ES-I3 (cell line): ENCODE measurements around the gene MPZL1.
"Not testable (repeated sequence)": the region's sequence is repeated elsewhere in the genome, so short reads cannot be mapped to it uniquely, and the experiment has no call there.

ENCODE experiments used
- H3K36me3 ChIP-seq: 2 replicates; pipeline ENCODE4 v1.6.1; 2013; ENCODE audit warnings: mild to moderate bottlenecking, low read length, control low read depth, moderate library complexity; ENCODE audit not compliant: insufficient read depth
- H3K4me1 ChIP-seq: 2 replicates; pipeline ENCODE4 v1.6.1; 2013; ENCODE audit warnings: mild to moderate bottlenecking, control low read depth, low read length; ENCODE audit not compliant: insufficient read depth
- H3K9ac ChIP-seq: 2 replicates; pipeline ENCODE4 v1.6.1; 2013; ENCODE audit warnings: low read depth, mild to moderate bottlenecking, low read length, moderate library complexity
- H3K9me3 ChIP-seq: 2 replicates; pipeline ENCODE4 v1.6.1; 2013; ENCODE audit warnings: mild to moderate bottlenecking, low read length, moderate library complexity; ENCODE audit not compliant: control insufficient read depth, insufficient read depth

Gene MPZL1

DNA sequence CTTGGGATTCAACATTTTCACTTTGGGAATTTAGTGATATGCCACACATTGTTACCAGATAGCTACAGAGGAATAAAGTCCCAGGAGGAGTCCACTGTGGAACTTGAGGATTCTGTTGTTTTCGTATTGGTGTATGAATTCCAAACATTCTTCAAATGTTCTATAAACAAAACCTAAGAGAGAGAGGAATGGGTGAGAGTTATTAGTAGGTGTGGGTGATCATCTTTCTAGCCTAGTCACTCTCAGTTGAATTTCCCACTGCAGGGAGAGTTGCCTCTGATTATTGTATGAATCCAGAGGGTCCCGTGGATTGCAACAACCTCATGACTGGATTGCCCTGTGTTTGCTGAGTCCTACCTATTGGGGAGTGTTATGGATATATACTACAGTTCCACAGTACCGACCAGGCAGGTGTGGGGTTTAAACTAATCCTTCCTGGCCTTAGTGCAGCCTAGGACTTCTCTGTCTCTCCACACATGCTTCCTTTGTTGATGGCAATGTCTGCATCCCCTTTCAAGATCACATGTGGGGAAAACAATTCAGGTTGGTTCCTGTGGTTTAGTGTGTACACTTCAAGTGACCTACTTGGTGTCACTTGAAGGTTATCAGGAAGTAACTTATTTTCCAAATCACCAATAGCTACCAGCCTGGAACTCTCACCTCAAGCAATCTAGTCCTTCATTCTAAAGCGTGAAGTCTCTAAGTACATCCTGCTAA is 100.3 kb downstream of the MPZL1 start:
- Histone ChIP-seq H3K9me3 (no peaks in the 10 kb centered on the region), H3K36me3 (no peaks in the 10 kb centered on the region; the same call in 1 of the 2 replicates), H3K9ac (no peak overlapping the region; the same call in 1 of the 2 replicates), H3K4me1 (peaks cover 22% of the 10 kb centered on the region)

- H3K9ac ChIP-seq = no peak overlapping the region
- no peaks in the 10 kb centered on the region; the same call in 1 of the 2 replicates for H3K36me3 ChIP-seq
- H3K9me3 ChIP-seq = no peaks in the 10 kb centered on the region
- H3K4me1 ChIP-seq = peaks cover 22% of the 10 kb centered on the region
Measured at GRCh38 chr1:167824163-167824794, 102.5 kb downstream of the MPZL1 start.

- Histone ChIP-seq H3K4me1 (peaks cover 26% of the 10 kb centered on the region), H3K36me3 (no peaks in the 10 kb centered on the region; the same call in 1 of the 2 replicates), H3K9ac (no peak overlapping the region), H3K9me3 (no peaks in the 10 kb centered on the region)
Measured at GRCh38 chr1:167825419-167826079, 103.8 kb downstream of the MPZL1 start.

GRCh38 chr1:167826127-167826526 is 104.3 kb downstream of the MPZL1 start:
- Histone ChIP-seq H3K9ac (no peak overlapping the region), H3K4me1 (peaks cover 23% of the 10 kb centered on the region), H3K36me3 (no peaks in the 10 kb centered on the region; the same call in 1 of the 2 replicates), H3K9me3 (no peaks in the 10 kb centered on the region)

DNA sequence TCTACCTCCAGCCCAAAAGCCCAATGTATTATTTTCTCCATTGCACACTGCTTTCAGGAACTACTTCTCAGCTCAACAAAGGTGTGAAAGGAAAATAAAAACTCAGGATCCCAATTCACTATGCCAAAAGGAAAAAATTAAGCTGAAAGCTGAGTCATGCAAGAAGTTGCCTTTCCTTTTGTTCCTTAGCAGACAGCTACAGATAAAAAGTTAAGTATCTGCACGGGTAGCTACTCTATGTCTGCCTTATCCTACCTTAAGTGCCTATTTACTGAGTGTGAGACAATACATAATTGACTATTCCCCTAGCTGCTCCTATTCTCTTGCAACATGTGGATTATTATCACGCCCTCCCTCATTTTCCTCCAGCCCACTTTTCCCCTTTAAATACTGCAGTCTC is 108.1 kb downstream of the MPZL1 start:
- H3K36me3 ChIP-seq = no peaks in the 10 kb centered on the region
- peaks cover 9% of the 10 kb centered on the region; the same call in 1 of the 2 replicates for H3K4me1 ChIP-seq
- no peaks in the 10 kb centered on the region for H3K9me3 ChIP-seq
- H3K9ac ChIP-seq = no peak overlapping the region

DNA sequence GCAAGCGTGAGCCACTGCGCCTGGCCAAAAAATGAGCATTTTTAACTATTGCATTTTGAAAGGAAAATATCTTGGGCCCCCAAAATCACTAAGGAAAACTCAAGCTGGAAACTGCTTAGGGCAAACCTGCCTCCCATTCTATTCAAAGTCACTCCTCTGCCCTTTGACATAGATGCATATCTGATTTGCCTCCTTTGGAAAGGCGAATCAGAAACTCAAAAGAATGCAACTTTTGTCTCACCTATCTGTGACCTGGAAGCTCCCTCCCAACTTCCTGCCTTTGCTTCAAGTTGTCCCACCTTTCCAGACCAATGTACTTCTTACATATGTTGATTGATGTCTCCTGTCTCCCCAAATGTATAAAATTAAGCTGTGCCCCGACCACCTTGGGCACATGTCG is 108.9 kb downstream of the MPZL1 start:
- H3K9me3 ChIP-seq, H3K36me3 ChIP-seq, H3K4me1 ChIP-seq, H3K9ac ChIP-seq: not testable (repeated sequence)

- Histone ChIP-seq H3K4me1 (peaks cover 9% of the 10 kb centered on the region; the same call in 1 of the 2 replicates), H3K9me3 (no peaks in the 10 kb centered on the region), H3K36me3 (no peaks in the 10 kb centered on the region), H3K9ac (no peak overlapping the region)
Measured at GRCh38 chr1:167832693-167833092, 110.9 kb downstream of the MPZL1 start.

GRCh38 chr1:167833904-167834303 is 112.1 kb downstream of the MPZL1 start:
- H3K9ac ChIP-seq = no peak overlapping the region
- H3K4me1 ChIP-seq = peaks cover 9% of the 10 kb centered on the region; the same call in 1 of the 2 replicates
- H3K36me3 ChIP-seq = no peaks in the 10 kb centered on the region
- H3K9me3 ChIP-seq = no peaks in the 10 kb centered on the region

GRCh38 chr1:167836197-167836596 is 114.4 kb downstream of the MPZL1 start:
- H3K9me3 ChIP-seq = no peaks in the 10 kb centered on the region
- no peaks in the 10 kb centered on the region; the same call in 1 of the 2 replicates for H3K4me1 ChIP-seq
- H3K36me3 ChIP-seq = no peaks in the 10 kb centered on the region

GRCh38 chr1:167837326-167837725 is 115.5 kb downstream of the MPZL1 start:
- Histone ChIP-seq H3K9me3 (no peaks in the 10 kb centered on the region), H3K9ac (no peak overlapping the region), H3K4me1 (no peaks in the 10 kb centered on the region; the same call in 1 of the 2 replicates)

More at GRCh38 chr1:167836197-167836596, 114.4 kb downstream of the MPZL1 start:
- H3K9ac ChIP-seq = no peak overlapping the region

GRCh38 chr1:167839009-167839408 is 117.2 kb downstream of the MPZL1 start:
- H3K9ac ChIP-seq = no peak overlapping the region
- no peaks in the 10 kb centered on the region for H3K36me3 ChIP-seq
- H3K9me3 ChIP-seq = no peaks in the 10 kb centered on the region
- no peaks in the 10 kb centered on the region for H3K4me1 ChIP-seq

More at GRCh38 chr1:167837326-167837725, 115.5 kb downstream of the MPZL1 start:
- H3K36me3 ChIP-seq = no peaks in the 10 kb centered on the region
